GM21381 (cell line): ENCODE results near the gene HEXIM1.
A peak's percentile ranks its signal among the peaks of the same experiment; 100 is the strongest.

Experiments
- ATAC-seq: cut with Tn5 transposase; IDR thresholded peaks from one replicate; pipeline ENCODE4 v1.9.1; 2021; ENCODE audit warnings: mild to moderate bottlenecking, moderate library complexity; ENCODE audit not compliant: unreplicated experiment

Gene HEXIM1, protein sequence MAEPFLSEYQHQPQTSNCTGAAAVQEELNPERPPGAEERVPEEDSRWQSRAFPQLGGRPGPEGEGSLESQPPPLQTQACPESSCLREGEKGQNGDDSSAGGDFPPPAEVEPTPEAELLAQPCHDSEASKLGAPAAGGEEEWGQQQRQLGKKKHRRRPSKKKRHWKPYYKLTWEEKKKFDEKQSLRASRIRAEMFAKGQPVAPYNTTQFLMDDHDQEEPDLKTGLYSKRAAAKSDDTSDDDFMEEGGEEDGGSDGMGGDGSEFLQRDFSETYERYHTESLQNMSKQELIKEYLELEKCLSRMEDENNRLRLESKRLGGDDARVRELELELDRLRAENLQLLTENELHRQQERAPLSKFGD

DNA sequence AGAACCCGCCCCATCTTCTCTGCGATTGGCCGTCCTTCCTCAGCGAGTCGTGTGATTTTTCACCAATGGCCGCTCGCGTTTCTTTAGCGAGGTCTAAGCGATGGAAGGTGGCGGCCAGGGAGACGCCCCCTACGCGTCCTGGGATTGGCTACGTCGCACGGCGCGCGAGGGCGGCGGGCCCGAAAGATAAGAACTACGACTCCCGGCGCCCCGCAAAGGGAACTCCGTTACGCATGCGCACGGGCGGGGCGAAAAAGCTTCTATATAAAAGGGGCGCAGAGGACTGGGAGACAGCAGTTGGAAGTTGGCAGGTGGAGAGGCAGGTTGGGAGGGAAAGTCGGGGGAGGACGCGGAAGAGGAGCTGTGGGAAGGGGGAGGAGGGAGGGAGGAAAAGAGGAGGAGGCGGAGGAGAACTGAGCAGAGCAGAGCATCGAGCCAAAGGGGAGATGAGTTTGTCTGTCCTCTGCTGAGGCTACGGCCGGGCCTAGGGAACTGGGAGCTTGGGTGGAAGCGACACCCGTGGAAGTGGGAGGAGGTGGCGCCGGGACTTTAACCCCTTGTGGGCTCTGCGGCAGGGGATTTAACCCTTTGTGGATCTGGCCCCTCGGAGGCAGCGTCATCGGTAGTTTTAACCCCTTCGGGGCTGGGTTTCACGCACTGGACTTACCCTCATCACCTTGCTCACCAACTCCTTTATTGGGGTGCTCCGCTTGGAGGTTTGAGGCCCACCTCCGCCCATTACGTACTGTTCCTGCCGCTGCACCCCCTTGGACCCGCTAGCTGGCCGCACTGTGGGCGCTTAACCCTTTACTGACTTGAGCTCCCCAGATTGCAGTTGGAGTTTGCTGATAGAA lies at the start of gene HEXIM1:
Gene HEXIM1, plus strand, starts transcription at position 293 of the 854 bp plus-strand sequence. CDS start 716 bp downstream, outside the sequence.
- ATAC-seq, result peak; percentile 64

DNA sequence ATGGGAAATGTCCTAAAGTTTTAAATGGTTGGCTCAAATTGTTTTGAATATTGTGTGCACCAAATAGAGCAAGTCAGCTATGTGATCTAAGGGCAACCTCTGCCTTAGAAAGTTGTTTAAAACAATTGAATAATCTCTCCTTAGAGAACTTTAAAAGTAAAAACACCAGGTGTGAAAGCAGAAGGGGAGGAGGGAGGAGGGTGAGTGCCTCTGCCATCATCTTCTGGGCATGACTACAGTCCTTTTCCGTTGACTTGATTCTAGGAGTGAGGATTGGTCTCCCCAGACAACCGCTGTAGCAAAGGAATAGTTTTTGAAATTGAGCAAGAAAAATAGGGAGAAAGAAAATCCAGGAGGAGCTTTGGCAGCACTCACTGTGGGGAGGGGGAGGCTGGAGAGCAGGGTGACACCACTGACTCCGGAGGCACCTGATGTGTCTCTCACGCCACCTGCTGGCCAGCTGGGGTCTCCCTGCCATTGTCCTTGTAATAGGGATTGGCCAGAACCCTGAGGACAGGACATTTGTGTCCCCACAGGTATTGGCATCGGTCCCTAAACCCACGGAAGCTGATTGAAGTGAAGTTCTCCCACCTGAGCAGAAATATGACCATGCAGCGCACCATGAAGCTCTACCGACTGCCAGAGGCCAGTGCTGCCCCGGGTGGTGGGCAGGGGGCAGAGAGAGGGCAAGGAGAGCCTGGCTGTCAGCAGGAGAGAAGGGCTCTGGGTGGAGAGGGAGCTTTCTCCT lies 49.2 kb upstream of the HEXIM1 start:
- no peak for ATAC-seq

GRCh38 chr17:45101546-45101882 lies 46.8 kb upstream of the HEXIM1 start:
- ATAC-seq, result no peak

DNA sequence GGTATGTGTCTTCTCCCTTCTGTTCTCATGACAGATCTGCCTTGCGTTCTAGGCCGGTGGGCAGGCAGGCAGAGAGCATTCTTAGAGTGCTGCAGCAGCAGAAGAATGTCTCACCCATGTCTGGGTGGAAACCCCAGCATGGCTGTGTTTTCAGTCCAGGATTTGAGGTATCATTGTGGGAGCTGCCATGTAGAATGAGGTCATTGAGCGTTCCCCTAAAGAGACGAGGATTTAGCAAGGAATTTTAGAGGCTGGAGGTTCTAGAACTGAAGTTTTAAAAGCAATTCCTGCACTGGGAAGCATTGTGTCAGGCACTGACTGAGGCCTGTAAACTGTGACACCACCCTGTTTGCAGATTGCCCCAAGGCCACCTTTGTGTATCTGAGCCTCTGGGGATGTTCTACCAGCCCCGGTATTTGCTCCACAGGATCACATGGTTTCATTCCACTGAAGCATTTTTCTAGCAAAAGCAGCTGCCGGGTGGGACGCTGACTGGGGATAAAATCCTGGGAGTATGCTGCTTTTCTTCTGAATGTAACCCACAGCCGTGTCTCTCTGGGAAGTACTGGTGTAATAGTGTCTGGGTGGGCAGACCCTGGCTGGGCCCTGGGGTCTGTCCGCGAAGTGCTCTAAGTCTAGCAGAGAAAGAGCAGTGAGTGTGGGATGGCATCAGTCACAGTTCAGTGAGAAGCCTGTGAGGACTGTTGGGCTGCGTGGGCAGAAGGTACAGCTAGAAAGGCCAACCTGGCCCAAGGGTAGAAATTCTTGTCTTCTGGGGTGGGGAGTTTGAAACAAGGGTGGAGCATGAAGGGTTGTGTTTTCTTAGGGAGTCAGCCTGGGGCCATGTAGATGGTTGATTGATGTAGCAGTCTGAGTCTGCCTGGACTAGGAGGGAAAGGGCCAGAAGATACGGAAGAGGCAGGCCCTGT lies 46.1 kb upstream of the HEXIM1 start:
- ATAC-seq, result no peak

DNA sequence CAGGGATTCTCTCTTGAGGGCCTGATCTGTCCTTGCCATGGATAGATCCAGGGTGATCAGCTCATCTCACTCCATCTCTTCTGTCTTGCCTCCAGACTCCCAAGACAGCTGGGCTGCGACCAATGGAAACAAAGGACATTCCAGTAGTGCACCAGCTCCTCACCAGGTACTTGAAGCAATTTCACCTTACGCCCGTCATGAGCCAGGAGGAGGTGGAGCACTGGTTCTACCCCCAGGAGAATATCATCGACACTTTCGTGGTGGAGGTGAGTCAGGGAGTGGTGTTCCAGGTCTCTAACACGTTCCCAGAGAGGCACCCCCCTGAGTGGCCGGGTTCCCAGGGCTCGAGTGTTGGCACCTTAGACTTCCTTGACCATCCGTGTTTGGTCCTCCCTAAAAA lies 45.4 kb upstream of the HEXIM1 start:
- ATAC-seq, result no peak

DNA sequence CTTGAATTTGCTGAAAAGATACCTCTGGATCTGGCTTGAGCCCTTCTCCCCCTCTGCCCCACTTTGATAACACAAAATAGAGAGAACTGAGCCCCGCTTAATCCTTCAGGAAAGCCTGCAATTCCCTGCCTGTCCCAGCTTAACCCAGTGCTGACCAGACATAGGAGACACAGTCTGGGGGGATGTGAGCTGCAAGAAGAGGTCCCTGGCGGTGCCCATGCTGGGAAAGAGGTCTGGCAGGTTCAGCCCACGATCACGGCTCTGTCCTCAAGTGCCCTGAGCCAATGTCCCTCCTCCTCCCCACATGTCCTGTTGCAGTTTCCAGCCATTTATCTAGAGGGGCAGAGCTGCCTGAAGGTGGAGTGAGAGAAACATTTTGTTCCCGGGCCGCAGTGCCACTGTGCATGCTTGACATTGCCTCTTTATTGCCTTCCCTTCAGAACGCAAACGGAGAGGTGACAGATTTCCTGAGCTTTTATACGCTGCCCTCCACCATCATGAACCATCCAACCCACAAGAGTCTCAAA lies 44.9 kb upstream of the HEXIM1 start:
- ATAC-seq, result no peak

DNA sequence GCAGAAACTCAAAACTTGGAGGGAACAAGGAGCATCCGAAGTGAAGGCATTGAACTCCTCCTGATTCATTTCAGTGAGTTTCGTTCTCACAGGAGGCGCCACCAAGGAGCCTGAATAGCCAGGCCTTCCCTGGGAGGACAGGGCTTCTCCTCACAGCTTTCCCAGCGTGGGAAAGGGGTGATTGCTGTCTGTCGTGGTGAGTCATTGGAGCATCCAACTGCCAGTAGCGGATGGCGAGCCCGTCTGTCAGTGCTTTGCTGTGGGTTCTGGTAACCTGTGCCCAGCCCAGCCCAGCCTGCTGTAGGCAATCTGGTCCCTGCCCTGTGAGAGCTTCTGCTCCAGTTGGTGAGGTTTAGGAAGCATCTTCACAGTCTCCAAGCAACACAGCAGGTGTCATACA lies 44.2 kb upstream of the HEXIM1 start:
- no peak for ATAC-seq

DNA sequence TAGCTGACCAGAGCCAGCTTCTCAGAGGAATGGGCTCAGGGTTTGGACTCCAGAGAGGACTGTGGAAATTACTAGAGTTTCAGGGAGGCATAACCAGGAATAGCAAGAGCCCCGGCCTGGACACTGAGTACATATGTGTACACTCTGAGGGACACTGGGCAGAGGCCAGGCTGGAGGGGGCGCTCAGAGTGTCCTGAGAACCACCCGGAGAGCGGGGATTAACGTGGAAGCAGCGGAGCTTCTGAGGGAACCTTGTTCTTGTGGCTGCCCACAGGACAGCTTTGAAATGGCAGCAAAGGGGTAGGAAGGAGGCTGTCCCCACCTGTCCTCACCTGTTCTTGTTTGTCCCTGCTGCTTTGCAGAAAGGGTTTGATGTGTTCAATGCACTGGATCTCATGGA lies 43.8 kb upstream of the HEXIM1 start:
- no peak for ATAC-seq

- ATAC-seq, result no peak
Observed at GRCh38 chr17:45104907-45105624, 43.2 kb upstream of the HEXIM1 start.

DNA sequence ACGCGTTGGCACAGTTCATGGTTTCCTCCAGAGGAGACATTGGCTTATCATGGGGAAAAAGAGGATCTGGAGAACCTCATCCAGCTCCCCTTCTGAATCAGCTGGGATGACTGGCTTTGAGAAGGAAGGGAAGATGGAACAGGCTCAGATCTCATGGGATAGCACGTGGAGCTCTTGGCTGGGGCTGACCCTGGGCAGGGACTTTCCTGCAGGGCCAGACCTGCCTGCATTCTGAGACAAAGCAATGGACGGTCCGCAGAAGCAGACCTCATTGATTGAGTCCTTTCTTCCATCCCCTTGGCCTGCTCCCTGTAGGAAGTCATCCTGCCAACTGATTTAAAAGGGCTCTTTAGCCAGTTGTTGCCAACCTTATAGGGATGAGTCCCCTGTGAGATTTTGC lies 42.2 kb upstream of the HEXIM1 start:
- ATAC-seq, result no peak

GRCh38 chr17:45106582-45106981 lies 41.7 kb upstream of the HEXIM1 start:
- ATAC-seq, result no peak

DNA sequence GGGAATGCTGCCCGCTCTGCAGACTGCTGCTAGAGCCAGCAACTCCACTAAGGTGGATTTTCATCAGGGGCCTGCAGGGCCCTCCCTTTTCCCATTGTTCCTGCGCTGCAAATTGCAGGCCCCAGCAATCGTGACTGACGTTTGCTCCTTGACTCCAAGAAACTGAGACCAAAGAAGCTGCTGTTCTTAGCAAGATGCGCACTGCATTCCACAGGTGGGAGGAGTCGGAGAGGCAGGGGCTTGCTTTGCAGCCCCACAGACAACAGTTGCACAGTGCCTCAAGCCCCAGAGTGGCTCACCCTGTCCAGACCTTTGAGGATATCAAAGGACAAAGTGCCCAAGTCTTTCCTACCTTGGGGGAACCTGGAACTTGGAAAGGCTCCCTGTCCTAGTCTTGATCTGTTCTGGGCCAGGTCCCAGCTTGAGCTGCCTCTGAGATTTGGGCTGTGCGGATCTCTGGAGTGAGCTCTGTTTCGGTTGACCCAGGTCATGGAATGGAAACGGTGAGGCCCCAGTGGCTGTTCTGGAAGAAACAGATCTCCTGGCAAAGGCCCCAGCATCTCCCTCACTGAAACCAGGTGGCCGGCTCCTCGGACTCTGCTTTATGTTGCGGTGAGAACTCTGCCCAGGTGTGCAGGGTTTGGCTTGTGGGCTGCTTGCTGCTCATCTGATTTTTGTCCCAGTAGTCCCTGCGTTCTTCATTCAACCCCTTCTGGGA lies 40.8 kb upstream of the HEXIM1 start:
- ATAC-seq, result no peak

DNA sequence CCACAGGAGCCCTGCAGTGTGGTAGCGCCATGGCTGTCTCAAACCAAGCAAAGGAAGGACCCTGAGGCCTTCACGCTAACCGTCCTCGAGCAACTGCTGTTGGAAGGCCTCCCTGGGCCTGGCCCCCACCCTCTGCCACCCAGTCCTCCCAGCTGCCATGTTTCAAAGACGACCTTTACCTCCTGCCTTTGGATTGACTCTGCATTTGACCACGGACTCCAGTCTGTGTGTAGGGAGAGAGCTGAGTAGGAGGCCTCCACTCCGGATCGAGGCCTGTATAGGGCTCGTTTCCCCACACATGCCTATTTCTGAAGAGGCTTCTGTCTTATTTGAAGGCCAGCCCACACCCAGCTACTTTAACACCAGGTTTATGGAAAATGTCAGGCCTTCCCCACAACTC lies 40.2 kb upstream of the HEXIM1 start:
- ATAC-seq, result no peak

DNA sequence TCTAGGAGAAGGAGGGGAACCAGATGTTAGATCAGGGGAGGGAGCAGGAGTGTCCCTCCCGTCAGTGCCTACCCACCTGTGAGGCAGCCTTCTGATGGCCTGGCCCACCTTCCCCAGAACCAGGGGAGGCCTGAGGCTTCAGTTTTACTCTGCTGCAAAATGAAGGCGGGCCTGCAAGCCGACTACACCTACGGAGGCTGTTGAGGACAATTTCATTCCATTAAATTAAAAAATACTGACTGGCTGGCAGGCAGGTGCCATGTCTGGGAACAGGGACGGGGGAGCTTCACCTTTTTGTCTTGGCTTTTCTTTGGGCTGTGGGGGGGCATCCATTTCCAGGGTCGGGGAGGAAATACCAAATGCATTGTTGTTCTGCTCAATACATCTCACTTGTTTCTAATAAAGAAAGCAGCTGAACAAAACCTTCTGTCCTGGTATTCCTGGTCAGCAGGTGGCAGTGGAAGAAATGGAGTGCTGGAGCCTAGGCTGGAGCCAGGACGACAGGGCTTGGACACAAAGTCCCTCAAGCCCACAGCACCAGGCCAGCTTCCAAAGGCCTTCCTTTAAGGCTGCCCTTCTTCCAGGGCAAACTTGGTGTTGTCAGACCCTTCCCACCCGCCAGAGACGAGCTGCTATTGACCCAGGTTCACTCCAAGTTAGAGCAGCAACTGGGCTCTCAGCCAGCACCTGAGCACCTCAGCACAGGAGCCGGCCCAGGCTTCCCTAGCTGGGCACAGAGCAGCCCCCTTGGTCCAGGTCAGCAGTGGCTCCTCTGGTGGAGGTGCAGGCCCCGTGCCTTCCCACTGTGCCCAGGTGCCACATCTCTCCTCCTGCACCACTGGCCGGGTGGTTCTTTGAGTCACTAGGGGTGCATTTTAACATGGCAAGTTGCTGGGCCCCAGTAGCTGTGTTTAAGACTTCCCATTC lies 39.4 kb upstream of the HEXIM1 start:
- ATAC-seq, result no peak

- ATAC-seq, result no peak
Observed at GRCh38 chr17:45110676-45111611, 37.3 kb upstream of the HEXIM1 start.

DNA sequence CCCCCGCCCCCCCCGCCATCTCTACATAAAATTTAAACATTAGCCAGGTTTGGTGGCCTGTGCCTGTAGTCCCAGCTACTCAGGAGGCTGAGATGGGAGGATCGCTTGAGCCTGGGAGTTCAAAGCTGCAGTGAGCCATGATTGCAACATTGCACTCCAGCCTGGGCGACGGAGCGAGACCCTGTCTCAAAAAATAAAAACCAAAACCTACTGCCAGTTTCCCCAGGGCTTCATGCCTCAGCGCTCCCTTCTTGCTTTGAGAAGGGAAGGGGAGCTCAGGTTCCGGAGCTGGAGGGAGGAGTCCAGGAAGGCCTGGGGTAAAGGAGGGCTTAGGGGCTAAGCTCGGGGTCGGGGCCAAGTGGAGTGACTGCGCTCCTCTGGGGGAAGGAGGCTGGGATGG lies 36.4 kb upstream of the HEXIM1 start:
- no peak for ATAC-seq
